Thoracic aorta (tissue), 2 donors: ENCODE measurements around the gene CFAP65. TPM values are rescaled to one million over a fixed set of nuclear protein-coding genes. Genes with fewer than 3 reads are reported as not detected.
A peak's percentile ranks its signal among the peaks of the same experiment; 100 is the strongest.

ENCODE experiments used
- ATAC-seq: fragments of 150-250 bp; one replicate; pipeline ENCODE4 v1.8.0; 2017; ENCODE audit warnings: low read depth; ENCODE audit not compliant: insufficient number of reproducible peaks, low FRiP score
- DNase-seq: peaks from one replicate; pipeline ENCODE4 v3.0.0-alpha.2; 2020; ENCODE audit warnings: low spot score
- H3K27ac ChIP-seq, 2 donors: fragments of 200-600 bp; sonication (generic); 1 replicate in 1 of 2; 2 replicates in 1 of 2; pipeline ENCODE4 v1.5.1; 2016; ENCODE audit warnings: mild to moderate bottlenecking in 2 of 2, moderate library complexity in 2 of 2
- H3K27me3 ChIP-seq: fragments of 200-600 bp; sonication (generic); replicated peaks from 2 replicates; pipeline ENCODE4 v1.6.0; 2016; ENCODE audit warnings: mild to moderate bottlenecking; ENCODE audit not compliant: insufficient read depth
- H3K36me3 ChIP-seq: fragments of 200-600 bp; sonication (generic); one replicate; pipeline ENCODE4 v1.5.1; 2016
- H3K4me1 ChIP-seq, 2 donors: fragments of 200-600 bp; sonication (generic); 1 replicate in 1 of 2; 2 replicates in 1 of 2; pipeline versions ENCODE4 v1.5.1 to v1.6.0; 2016; ENCODE audit warnings: low read depth in 2 of 2, mild to moderate bottlenecking in 1 of 2; ENCODE audit not compliant: control insufficient read depth in 1 of 2
- H3K4me3 ChIP-seq: fragments of 200-600 bp; sonication (generic); 2 replicates; pipeline ENCODE4 v1.5.1; 2016; ENCODE audit warnings: mild to moderate bottlenecking
- H3K9me3 ChIP-seq: fragments of 200-600 bp; sonication (generic); 2 replicates; pipeline ENCODE4 v1.5.1; 2016
- CTCF ChIP-seq: fragments of 200-600 bp; sonication (generic); IDR thresholded peaks from one replicate; pipeline ENCODE4 v1.5.1; 2019; ENCODE audit warnings: antibody characterized with exemption
- total RNA-seq, 2 donors: library from RNA; depleted of rRNA; stranded (reverse); fragments of >200 nt; gene quantifications; one replicate each; pipeline versions ENCODE4 v1.1.0 to v1.2.3, GENCODE V29; 2016

Gene CFAP65
- total RNA-seq, 2 donors from 2014 or later, result not detected

DNA sequence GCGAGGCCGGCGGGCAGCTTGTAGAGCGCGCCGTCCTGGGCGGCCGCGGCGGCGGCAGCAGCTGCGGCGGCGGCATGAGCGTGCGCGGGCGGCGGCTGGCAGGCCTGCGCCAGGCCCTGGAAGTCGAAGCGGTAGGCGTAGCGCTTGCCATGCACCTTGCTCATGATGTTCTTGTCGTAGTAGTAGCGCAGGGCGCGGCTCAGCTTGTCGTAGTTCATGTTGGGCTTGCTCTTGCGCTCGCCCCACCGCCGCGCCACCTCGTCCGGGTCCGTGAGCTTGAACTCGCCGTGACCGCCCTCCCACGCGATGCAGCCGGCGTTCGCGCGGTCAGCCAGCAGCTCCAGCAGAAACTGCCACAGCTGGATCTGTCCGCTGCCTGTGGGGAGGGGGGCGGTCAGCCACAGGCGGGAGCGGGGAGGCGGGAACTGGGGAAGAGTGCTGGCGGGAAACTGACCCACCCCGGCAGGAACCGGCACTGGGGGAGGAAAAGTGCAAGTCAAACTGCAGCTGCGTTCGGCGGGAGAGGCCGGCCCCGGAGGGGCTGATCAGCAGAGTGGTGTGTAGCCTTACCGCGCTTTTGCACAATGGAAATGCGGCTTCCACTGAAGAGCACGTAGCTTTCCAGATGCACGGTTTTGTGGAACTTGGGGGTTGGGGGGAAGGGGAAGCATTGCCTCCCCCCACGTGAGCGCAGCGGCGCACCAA, 59.3 kb downstream of the CFAP65 start:
- no peak for TF ChIP-seq CTCF
- Histone ChIP-seq H3K36me3 (no peaks in the 10 kb centered on the region), H3K4me3 (peak overlapping the region; percentile 68), H3K9me3 (no peaks in the 10 kb centered on the region), H3K4me1 (peaks cover 20 to 37% of the 10 kb centered on the region in 2 donors), H3K27me3 (peaks cover 24% of the 10 kb centered on the region), H3K27ac (no peak overlapping the region)
- DNase-seq (no peak), ATAC-seq (no peak)

GRCh38 chr2:218981390-218981880, 59.9 kb downstream of the CFAP65 start:
- H3K4me1 ChIP-seq, result peaks cover 20 to 37% of the 10 kb centered on the region in 2 donors
- TF ChIP-seq CTCF, result no peak
- H3K36me3 ChIP-seq, result no peaks in the 10 kb centered on the region
- peak overlapping the region; percentile 68 for H3K4me3 ChIP-seq
- H3K9me3 ChIP-seq, result no peaks in the 10 kb centered on the region
- peak overlapping the region in 1 of 2 donors; percentile 34 for H3K27ac ChIP-seq
- ATAC-seq (no peak), DNase-seq (no peak)
- peaks cover 18% of the 10 kb centered on the region for H3K27me3 ChIP-seq

GRCh38 chr2:218980735-218981389, 60.5 kb downstream of the CFAP65 start:
- DNase-seq (no peak), ATAC-seq (no peak)
- Histone ChIP-seq H3K36me3 (no peaks in the 10 kb centered on the region), H3K9me3 (no peaks in the 10 kb centered on the region), H3K27me3 (peaks cover 17% of the 10 kb centered on the region), H3K4me3 (peak overlapping the region; percentile 68), H3K4me1 (peaks cover 20 to 37% of the 10 kb centered on the region in 2 donors), H3K27ac (peak overlapping the region in 1 of 2 donors; percentile 34)
- no peak for TF ChIP-seq CTCF

- TF ChIP-seq CTCF, result peak; percentile 86
- Histone ChIP-seq H3K4me1 (peaks cover 20 to 37% of the 10 kb centered on the region in 2 donors), H3K27me3 (peaks cover 11% of the 10 kb centered on the region), H3K9me3 (no peaks in the 10 kb centered on the region), H3K36me3 (no peaks in the 10 kb centered on the region), H3K27ac (no peak overlapping the region), H3K4me3 (peak overlapping the region; percentile 40)
- DNase-seq, result no peak
- ATAC-seq, result no peak
Measured at GRCh38 chr2:218979846-218980734, 61.2 kb downstream of the CFAP65 start.
